Ishikawa (cell line): ENCODE measurements around the gene SHISA8.

Source experiments
- CEBPB ChIP-seq: IDR thresholded peaks from 2 replicates; pipeline ENCODE4 v1.6.1; 2012
- TEAD4 ChIP-seq: IDR thresholded peaks from 2 replicates; pipeline ENCODE4 v1.6.1; 2012

DNA sequence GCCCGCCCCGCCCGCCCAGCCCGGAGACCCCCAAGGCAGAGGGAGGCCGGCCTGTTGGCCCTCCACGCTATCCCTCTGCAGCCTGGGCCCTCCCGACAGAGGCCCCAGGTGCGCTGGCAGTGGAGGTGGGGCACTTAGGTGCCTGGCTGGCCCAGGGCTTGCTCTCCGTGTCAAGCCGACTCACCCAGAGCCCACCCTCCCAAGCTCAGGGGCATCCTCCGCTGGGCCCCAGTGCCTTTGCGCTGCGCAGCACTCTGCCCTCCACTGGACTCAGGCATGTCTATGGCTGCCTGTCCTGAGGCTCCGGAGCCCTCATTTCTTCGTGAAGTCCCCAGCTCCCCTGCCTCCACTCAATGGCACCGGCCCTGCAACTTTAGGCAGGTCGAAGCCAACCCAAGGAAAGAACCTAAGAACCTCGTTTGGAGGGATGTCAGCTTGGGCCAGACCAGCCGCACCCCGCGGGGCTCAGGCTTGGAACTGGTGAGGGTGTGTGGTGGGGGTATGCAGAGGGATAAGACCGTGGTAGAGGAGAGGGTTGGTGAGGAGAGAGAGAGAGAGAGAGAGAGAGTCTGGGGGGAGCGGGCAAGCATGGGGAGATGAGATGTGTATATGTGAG lies 43.2 kb upstream of the SHISA8 start:
- TF ChIP-seq CEBPB (no peak), TEAD4 (no peak)
